GM12865 (cell line): ENCODE measurements around the gene ZNF783.
"Not testable (repeated sequence)": the region's sequence is repeated elsewhere in the genome, so short reads cannot be mapped to it uniquely, and the experiment has no call there.

Experiments used
- DNase-seq: peaks from one replicate; pipeline ENCODE4 v3.0.0; 2010; ENCODE audit warnings: low read depth
- H3K4me3 ChIP-seq: 2 replicates; pipeline ENCODE4 v1.5.1; 2011; ENCODE audit warnings: mild to moderate bottlenecking, low read depth, low read length, control low read depth
- TF ChIP-seq, protein P1 (sequence below): IDR thresholded peaks from 2 replicates; pipeline ENCODE4 v1.5.1; 2011; ENCODE audit warnings: low read length, control low read depth, low read depth, inconsistent platforms; ENCODE audit not compliant: insufficient read depth; ENCODE audit errors: missing control alignments

The ZNF783 gene

DNA sequence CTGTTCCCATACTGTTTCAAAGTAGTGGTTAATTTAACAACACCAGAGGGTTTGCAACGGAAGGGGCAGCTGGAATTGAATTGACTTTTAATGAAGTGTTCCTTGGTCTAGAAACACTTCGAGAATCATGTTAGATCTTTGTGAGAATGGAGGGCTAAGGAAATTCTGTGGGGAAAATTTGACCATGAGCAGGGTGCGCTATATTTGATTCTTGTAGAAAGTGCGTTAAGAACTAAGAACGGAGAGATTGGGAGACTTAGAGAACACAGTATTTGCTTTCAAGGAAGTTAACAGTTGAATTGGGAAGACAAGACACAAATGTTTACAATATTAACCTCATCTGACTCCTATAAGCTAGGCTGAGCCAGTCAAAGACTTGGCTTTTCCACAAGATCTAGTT lies 21.4 kb upstream of the ZNF783 start:
- TF ChIP-seq, protein P1, sequence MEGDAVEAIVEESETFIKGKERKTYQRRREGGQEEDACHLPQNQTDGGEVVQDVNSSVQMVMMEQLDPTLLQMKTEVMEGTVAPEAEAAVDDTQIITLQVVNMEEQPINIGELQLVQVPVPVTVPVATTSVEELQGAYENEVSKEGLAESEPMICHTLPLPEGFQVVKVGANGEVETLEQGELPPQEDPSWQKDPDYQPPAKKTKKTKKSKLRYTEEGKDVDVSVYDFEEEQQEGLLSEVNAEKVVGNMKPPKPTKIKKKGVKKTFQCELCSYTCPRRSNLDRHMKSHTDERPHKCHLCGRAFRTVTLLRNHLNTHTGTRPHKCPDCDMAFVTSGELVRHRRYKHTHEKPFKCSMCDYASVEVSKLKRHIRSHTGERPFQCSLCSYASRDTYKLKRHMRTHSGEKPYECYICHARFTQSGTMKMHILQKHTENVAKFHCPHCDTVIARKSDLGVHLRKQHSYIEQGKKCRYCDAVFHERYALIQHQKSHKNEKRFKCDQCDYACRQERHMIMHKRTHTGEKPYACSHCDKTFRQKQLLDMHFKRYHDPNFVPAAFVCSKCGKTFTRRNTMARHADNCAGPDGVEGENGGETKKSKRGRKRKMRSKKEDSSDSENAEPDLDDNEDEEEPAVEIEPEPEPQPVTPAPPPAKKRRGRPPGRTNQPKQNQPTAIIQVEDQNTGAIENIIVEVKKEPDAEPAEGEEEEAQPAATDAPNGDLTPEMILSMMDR: no peak
- H3K4me3 ChIP-seq: peak overlapping the region; percentile 92
- no peak for DNase-seq

DNA sequence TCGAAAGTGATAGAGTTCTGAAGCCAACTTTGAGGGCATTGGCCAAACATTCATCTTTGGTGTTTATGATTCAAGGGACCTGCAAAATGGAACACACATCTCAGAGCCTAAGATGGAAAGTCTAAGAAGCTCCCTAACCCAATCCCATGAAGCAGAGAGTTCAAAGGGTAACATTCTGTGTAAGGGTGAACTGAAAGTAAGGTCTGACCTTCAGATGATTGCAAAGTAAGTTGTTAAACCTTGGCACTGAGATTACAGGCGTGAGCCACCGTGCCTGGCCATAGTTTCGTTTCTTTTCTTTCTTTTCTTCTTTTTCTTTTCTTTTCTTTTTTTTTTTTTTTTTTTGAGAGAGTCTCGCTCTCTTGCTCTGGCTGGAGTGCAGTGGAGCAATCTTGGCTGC lies 20.3 kb upstream of the ZNF783 start:
- TF ChIP-seq, protein P1: no peak
- no peak overlapping the region for H3K4me3 ChIP-seq
- DNase-seq: no peak

DNA sequence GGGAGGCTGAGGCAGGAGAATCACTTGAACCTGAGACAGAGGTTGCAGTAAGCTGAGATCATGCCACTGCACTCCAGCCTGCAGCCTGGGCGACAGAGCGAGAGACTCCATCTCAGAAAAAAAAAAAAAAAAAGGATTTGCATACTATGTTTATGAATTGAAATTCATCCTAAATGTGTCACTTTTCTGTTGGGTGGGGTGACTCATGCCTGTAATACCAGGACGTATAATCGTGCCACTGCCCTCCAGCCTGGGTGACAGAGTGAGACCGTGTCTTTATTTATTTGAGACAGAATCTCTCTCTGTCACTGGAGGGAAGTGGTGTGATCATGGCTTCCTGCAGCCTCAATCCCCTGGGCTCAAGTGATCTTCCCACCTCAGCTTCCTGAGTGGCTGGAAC lies 16.8 kb upstream of the ZNF783 start:
- DNase-seq: peak; percentile 66
- no peak overlapping the region for H3K4me3 ChIP-seq
- TF ChIP-seq, protein P1: no peak

DNA sequence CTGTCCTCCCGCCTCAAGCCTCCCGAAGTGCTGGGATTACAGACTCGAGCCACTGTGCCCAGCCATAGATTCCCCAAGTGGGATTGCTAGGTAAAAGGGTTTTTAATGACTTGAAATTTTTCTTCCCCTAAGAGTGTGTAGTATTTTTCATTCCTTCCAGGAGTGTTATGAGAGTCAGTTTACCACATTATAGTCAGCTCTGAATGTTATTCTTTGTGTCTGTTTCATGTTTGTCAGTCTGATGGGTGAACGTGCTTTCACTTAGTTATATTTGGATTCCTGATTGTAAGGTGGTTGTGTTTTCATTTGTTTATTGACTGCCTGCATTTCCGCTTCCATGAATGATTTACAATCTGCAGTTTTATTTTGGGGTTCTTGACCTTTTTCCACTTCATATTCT lies 16.3 kb upstream of the ZNF783 start:
- TF ChIP-seq, protein P1: no peak
- no peak overlapping the region for H3K4me3 ChIP-seq
- peak; percentile 26 for DNase-seq

DNA sequence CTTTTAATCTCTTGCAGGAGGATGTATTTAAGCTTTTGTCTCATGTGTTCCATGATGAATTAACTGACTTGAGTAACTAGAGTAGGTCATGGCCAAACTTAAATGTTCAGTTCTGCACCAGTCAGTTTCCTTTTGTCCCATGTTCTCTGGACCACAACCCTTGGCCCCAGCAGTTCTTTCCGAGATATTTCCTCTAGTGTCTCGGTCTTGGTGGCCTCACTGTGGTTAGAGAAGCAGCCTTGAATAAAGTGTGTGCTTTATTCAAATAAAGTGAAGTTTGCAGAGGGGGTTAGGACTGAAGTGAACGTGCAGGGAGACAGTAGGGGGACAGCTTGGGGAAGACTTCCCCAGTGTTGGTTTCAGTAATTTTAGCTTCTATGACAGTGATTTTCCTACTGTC lies 13.2 kb upstream of the ZNF783 start:
- peak; percentile 24 for DNase-seq
- H3K4me3 ChIP-seq: no peak overlapping the region
- TF ChIP-seq, protein P1: no peak

DNA sequence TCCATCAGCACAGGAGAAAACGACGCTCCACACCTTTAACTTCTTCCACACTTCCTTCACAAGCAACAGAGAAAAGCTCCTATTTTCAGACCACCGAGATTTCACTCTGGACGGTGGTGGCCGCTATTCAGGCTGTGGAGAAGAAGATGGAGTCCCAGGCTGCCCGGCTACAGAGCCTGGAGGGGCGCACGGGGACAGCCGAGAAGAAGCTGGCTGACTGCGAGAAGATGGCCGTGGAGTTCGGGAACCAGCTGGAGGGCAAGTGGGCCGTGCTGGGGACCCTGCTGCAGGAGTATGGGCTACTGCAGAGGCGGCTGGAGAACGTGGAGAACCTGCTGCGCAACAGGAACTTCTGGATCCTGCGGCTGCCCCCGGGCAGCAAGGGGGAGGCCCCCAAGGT lies 11.8 kb upstream of the ZNF783 start:
- not testable (repeated sequence) for H3K4me3 ChIP-seq, DNase-seq

DNA sequence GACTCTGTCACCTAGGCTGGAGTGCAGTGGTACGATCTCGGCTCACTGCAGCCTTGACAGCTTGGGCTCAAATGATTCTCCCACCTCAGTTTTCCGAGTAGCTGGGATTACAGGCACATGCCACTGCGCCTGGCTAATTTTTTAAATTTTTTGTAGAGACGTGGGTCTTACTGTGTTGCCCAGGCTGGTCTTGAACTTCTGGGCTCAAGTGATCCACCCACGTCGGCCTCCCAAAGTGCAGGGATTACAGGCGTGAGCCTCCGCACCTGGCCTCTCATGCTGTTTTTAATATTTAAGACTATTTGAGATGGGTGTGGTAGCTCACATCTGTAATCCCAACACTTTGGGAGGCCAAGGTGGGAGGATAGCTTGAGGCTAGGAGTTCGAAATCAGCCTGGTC lies 10.5 kb upstream of the ZNF783 start:
- not testable (repeated sequence) for DNase-seq, H3K4me3 ChIP-seq

DNA sequence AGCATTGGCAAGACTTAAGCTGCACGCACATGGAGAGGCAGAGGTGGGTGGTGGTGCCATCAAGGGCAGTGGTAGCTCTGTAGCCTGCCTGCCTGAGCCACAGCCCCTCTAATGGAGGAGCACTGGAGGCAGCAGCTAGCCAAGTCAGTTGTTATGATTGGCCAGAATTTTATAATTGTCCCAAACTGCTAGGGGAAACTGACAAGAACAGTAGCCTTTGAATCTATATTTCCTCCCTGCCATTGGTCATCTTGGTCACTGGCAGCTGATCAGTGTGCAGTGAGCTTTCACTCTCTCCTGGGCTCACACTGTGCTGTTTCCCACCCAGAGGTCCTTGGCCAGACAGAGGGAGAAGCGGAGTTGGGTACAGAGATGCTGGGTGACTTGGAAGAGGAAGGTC lies 9.6 kb upstream of the ZNF783 start:
- TF ChIP-seq, protein P1: no peak
- no peak for DNase-seq
- no peak overlapping the region for H3K4me3 ChIP-seq
